ENCODE measurements around the gene RPS19.

Gene RPS19

DNA sequence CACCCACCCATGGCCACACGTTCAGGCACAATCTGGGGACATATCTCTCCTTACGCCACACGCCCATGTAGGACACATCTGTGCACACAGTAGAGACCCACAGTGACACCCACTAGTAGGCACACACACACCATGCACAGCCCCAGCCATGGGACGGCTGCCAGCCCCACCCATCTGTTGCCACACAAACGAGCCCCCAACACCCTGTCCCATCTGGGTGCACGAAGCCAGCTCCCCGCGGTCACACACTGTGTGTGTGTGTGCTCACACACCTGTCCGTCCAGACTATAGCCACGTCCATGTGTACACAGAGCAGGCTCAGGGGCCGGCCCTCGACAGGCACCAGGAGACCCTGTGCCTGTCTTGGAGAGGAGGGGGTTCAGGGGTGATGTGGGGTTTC is 57.6 kb downstream of the RPS19 start:
- peak; percentile 4 for DNase-seq

DNA sequence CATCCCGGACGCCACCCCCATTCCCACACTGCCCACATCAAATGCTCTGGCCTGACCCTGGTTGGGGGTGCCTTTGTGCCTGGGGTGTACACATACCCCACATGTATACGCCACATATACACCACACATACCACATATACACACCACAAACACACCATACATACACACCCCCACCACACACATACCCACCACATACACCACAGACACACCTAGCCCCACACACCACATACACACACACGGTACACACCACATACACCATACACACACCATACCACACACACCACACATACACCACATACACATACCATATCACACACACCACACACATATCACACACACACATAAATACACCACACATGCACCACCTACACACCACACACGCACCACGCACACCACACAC is 58.0 kb downstream of the RPS19 start:
- no peak for DNase-seq

DNA sequence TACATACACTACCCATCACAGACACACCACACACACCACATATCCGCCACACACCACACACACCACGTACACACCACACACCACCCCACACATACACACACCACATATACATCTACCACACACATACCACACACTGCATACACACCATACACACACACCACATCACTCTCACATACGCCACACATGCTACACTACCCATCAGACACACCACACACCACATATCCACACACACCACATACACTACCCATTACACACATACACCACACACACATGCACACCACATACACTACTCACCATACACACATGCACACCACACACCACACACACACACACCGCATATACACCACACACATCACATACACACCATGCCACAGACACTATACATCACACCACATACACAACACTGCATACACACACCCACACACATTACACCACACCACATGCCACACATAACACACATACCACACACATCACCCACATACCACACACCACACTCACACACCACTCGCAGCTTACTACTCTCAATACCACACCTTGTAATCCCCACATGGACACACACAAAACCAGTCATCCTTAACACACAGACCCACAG is 58.7 kb downstream of the RPS19 start:
- no peak for DNase-seq

DNA sequence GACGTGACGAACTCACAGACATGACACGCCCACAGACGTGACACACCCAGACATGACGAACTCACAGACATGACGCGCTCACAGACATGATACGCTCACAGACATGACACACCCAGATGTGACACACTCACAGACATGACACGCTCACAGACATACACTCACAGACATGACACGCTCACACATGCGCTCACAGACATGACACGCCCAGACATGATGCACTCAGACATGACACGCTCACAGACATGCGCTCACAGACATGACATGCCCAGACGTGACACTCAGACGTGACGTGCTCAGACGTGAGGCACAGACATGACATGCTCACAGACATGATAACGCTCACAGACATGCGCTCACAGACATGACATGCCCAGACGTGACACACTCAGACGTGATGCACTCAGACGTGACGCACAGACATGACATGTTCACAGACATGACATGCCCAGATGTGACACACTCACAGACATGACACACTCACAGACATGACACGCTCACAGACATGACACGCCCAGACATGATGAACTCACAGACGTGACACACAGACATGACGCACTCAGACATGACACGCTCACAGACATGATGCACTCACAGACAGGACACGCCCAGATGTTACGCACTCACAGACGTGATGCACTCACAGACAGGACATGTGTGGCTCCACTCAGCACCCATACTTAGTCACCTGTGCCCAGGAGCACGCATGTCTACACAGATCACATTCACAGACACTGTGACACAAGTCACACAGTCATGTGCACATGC is 60.1 kb downstream of the RPS19 start:
- peak; percentile 6 for DNase-seq

DNA sequence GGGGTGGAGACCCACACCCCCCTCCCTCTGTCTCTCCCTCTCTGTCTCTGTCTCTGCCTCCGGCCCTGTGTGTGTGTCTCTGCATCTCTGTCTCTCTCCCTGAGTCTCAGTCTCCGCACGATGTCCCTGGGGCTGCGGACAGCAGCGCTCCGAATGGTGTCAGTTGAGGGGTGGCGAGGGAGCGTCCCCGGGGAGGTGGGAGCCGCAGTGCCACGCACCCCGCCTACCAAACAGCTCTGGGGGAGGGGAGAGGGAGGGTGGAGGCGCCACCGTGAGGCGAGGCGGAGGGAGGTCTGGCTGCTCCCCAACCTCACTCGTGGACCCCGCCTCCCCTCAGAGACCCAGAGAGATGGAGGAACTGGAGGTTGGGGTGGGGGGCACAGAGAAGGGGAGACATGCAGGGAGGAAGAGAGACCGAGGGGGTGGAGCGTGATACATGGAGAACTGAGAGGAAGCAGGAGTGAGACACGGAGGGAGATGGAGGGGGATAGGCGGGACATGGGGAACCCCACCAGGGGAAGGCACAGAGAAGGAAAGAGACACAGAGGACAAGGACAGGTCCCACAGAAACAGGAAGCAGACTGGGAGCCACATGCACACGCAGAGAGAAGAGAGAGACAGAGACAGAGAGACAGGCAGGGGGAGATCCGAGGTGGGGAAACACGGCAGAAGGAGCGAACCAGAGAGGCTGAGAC is 61.0 kb downstream of the RPS19 start:
- DNase-seq, result peak; percentile 10

DNA sequence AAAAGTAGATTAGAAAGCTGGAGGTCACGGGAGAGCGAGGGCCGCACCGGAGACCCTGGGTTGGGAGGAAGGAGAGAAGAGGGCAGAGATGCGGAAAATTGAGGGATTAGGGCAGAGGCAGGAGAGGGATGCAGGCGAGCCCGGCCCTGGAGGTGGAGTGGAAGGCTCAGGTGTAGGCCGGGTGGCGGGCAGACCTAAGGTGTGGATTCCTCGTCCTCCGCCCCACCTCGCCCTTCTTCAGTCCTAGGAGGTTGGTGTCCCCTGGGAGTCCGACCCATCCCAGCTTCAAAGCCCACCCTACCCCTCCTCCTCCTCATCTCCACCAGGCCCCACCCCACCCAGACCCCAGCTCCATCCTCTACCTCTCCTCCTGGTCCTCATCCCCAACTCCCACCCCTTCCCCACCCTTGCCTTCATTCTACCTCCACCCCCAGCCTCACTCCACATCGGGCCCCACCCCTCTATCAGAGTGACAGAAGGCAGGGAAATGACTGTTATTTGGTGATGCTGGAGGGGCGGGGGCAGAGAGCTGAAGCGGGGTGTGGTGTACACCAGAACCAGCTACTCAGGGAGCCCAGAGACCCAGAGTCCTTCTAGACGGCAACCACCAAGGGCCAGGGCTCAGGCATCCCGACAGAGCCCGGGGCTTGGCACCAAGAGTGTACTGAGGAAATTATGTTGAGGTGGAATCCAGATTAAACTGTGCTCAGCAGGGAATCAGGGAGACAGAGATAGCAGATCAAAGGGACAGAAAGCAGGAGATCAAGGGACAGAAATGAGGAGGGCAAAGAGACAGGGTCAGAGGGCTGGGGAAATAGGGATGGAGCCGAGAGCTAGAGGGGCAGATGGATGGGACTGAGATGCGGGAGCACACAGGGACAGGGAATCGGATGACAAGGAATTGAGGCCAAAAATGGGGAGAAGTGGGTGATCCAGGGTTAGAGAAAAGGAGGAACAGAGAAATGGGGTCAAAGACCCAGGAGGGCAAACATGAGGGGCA is 61.8 kb downstream of the RPS19 start:
- DNase-seq, result peak; percentile 5
